Right kidney (tissue), 1 donor: ENCODE data around the gene DTNA.
A peak's percentile ranks its signal among the peaks of the same experiment; 100 is the strongest.
"Not testable (repeated sequence)": the region's sequence is repeated elsewhere in the genome, so short reads cannot be mapped to it uniquely, and the experiment has no call there.

ENCODE experiments used
- DNase-seq: peaks from one replicate; pipeline ENCODE4 v3.0.0-alpha.2; 2016

DTNA gene

DNA sequence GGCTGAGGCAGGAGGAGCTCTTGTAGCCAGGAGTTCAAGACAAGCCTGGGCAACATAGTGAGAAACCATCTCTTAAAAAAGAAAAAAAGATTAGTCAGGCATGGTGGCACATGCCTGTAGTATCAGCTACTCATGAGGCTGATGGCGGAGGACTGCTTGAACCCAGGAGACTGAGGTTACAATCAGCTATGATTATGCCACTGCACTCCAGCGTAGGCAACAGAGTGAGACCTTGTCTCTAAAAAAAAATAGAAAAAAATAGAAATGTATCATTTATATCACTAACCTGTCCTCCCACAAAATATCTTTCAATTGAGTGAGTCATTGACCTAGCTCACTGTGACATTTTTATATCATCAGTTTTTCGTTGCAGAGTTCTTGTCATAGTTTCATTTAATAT lies 152.5 kb downstream of the DTNA start:
- no peak for DNase-seq

DNA sequence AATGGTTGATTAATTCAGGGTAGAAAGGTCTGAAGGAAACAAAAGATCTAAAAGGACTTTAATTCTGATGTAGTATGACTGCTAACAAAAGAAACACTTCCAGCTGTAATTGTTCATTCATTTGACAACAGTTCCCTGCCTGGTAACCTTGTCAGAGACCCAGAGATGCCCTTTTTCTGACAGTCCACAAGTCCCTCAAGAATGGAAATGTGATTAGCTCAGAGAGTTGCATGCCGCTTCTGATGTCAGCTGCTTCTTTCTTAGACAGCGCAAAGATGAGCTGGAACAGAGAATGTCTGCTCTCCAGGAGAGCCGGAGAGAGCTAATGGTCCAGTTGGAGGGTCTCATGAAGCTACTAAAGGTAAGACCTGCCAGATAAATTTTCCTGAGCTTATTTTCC lies 153.6 kb downstream of the DTNA start:
- no peak for DNase-seq

DNA sequence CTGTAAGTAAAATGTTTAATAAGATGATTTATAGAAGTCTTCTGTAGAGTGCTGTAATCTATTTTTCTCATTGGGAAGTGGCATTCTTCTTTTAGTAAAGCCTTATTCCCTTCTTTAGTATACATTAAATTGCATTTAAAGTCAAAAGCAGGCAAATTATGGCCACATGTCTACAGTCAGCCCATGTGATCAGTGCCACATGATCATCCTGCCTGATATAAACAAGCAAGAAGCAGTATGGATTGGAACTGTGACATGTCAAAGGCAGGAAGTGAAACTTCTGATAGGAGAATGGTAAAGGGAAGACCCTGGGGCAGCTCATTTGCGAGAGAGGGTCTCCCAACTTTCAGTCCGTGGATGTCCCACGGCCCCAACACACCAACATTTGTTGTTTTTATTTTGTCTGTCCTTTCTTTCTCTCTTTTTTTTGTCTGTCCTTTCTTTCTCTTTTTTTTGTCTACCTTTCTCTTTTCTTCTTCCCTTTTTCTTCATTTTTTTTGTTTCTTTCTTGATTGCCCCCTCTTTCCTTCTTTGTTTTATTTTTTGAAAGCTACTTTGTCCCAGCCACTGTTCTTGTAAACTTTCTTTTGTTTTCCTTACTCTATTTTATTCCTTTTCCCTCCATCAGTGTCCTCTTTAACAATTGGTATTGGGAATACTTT lies 154.9 kb downstream of the DTNA start:
- no peak for DNase-seq

DNA sequence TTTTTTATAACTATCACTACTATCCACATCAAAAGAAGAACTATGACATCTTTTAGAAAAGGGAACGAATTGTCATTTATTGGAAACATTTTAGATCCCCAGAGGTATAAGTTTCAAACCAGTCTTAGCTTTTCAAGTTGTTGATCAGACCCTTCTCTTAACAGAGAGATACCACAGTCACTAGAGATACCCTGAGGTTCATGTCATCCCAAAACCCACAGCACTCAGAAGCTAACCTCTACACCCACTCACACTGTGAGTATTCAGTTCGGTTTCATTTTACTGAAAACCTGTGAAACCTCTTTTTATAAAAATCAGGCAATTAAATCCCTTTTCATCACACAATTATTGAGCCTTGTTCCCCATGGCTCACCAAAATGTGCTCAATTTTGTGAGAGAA lies 156.2 kb downstream of the DTNA start:
- no peak for DNase-seq

GRCh38 chr18:34866739-34867138 lies 156.6 kb downstream of the DTNA start:
- no peak for DNase-seq

DNA sequence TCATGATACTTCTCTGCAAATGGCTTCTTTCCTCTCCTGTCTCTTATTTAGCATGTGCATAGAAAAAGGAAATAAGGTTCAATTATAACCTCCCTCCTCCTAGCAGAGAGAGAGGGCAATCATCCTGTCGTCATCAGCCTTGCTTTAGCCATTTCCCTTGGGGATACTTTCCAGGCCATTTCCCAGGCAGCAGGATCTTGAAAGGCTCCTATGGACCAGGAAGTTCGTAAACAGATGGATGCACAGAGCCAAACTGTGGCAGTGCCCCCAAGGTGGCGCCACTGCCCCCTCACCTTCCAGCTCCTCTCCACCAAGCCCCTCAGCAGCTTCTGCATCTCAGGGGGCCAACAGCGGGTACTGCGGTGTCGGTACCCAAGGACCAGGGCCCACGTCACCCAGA lies 157.4 kb downstream of the DTNA start:
- no peak for DNase-seq

- peak; percentile 15 for DNase-seq
These were observed 160.6 kb downstream of the DTNA start for GRCh38 chr18:34870555-34871310.

- no peak for DNase-seq
These were observed 161.3 kb downstream of the DTNA start for GRCh38 chr18:34871435-34871834.

DNA sequence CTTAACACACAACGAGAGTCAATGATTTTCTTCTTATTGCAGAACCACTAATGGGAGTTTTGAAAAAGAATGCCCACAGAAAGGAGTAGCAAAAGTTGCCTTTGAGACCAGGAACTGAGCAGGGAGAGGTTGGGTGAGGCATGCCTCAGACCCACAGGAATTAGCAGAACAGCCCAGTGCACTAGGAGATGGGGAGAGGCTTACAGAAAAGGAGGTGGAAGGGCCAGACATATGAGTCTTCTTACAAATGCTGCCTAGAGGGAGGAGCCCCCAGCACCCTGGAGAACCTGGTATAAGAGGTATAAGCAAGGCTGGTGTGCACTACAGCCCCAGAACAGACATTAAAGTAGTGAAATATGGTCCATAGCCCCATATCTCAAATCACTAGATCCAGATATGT lies 162.0 kb downstream of the DTNA start:
- DNase-seq: no peak

- DNase-seq: no peak
These were observed 164.0 kb downstream of the DTNA start for GRCh38 chr18:34873986-34874580.

GRCh38 chr18:34875150-34875549 lies 165.1 kb downstream of the DTNA start:
- DNase-seq: no peak

DNA sequence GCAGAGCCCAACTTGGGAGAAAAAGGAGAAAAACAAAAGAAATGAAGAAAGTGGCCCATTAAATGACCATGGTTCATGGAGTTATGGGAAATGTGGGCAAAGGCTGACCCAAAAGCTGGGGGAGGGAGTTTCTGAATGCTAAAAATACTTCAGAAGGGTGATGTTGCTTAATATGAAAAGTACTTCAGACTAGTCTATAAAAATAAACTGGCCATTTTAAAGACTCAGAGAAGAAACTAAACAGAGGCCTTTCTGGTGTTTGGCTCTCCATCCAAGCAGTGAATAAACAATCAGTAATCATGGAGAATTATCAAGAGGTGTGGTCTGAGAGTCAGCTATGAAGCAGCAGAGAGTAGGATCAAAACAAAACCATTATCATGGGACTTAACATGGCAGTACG lies 170.3 kb downstream of the DTNA start:
- no peak for DNase-seq

GRCh38 chr18:34880882-34881834 lies 171.1 kb downstream of the DTNA start:
- DNase-seq: no peak

DNA sequence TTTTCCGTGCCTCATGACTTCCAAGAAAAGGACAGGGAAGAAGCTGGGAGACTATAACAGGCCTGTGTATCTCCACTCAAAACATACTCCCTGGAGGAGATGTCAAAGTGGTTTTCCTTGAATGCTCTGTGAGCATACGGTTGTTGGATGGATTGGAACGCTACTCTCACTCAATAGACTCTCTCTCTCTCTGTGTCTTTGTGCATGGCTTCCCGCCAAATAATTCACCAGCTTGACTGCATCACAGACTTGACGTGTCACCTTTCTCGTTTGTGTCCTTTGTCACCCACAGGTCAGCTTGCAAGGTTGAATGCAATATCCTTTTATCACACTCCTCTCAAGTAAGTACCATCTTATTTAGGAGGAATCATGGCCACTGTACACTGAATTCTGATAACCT lies 174.3 kb downstream of the DTNA start:
- DNase-seq: no peak

- no peak for DNase-seq
These were observed 176.1 kb downstream of the DTNA start for GRCh38 chr18:34886177-34886576.

- no peak for DNase-seq
These were observed 177.9 kb downstream of the DTNA start for GRCh38 chr18:34887881-34888580.

GRCh38 chr18:34890486-34891085 lies 180.5 kb downstream of the DTNA start:
- no peak for DNase-seq

GRCh38 chr18:34892379-34892778 lies 182.3 kb downstream of the DTNA start:
- DNase-seq: no peak

- DNase-seq: no peak
These were observed 183.1 kb downstream of the DTNA start for GRCh38 chr18:34893239-34893638.

GRCh38 chr18:34901299-34901698 lies 191.2 kb downstream of the DTNA start:
- DNase-seq: no peak

DNA sequence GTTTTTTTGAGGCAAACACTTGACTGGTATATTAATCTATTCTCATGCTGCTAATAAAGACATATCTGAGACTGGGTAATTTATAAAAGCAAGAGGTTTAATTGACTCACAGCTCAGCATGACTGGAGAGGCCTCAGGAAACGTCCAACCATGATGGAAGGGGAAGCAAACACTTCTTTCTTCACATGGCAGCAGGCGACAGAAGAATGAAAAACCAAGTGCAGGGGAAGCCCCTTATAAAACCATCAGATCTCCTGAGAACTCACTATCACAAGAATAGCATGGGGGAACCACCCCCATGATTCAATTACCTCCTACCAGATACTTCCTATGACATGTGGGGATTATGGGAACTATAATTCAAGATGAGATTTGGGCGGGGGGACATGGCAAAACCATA lies 194.9 kb downstream of the DTNA start:
- no peak for DNase-seq

- DNase-seq: not testable (repeated sequence)
These were observed 196.9 kb downstream of the DTNA start for GRCh38 chr18:34906985-34907384.
